GM21390 (cell line): Measurements from ENCODE around the gene GNG7.
"Not testable (repeated sequence)": the region's sequence is repeated elsewhere in the genome, so short reads cannot be mapped to it uniquely, and the experiment has no call there.

Experiments used
- ATAC-seq: cut with Tn5 transposase; IDR thresholded peaks from one replicate; pipeline ENCODE4 v1.9.1; 2021; ENCODE audit not compliant: unreplicated experiment

GNG7 gene

GRCh38 chr19:2519482-2519881 is 183.0 kb downstream of the GNG7 start:
- ATAC-seq: no peak

GRCh38 chr19:2518856-2519255 is 183.6 kb downstream of the GNG7 start:
- ATAC-seq: not testable (repeated sequence)

- no peak for ATAC-seq
Measured at GRCh38 chr19:2517881-2518601, 184.5 kb downstream of the GNG7 start.

GRCh38 chr19:2516727-2517126 is 185.8 kb downstream of the GNG7 start:
- no peak for ATAC-seq

- no peak for ATAC-seq
Measured at GRCh38 chr19:2514981-2515518, 187.4 kb downstream of the GNG7 start.

- ATAC-seq: no peak
Measured at GRCh38 chr19:2512523-2513431, 189.7 kb downstream of the GNG7 start.

GRCh38 chr19:2511991-2512390 is 190.5 kb downstream of the GNG7 start:
- ATAC-seq: no peak

GRCh38 chr19:2511570-2511969 is 190.9 kb downstream of the GNG7 start:
- no peak for ATAC-seq

- ATAC-seq: no peak
Measured at GRCh38 chr19:2509096-2509495, 193.4 kb downstream of the GNG7 start.

- ATAC-seq: no peak
Measured at GRCh38 chr19:2507109-2507508, 195.4 kb downstream of the GNG7 start.

GRCh38 chr19:2506656-2507055 is 195.8 kb downstream of the GNG7 start:
- not testable (repeated sequence) for ATAC-seq

GRCh38 chr19:2503521-2504109 is 198.9 kb downstream of the GNG7 start:
- ATAC-seq: no peak

GRCh38 chr19:2500841-2501261 is 201.6 kb downstream of the GNG7 start:
- no peak for ATAC-seq

GRCh38 chr19:2500156-2500555 is 202.3 kb downstream of the GNG7 start:
- no peak for ATAC-seq

- ATAC-seq: no peak
Measured at GRCh38 chr19:2497186-2497585, 205.3 kb downstream of the GNG7 start.

GRCh38 chr19:2495651-2496316 is 206.7 kb downstream of the GNG7 start:
- ATAC-seq: no peak

GRCh38 chr19:2495130-2495641 is 207.3 kb downstream of the GNG7 start:
- no peak for ATAC-seq

GRCh38 chr19:2494447-2495129 is 207.9 kb downstream of the GNG7 start:
- ATAC-seq: no peak

- ATAC-seq: no peak
Measured at GRCh38 chr19:2494084-2494446, 208.4 kb downstream of the GNG7 start.

- not testable (repeated sequence) for ATAC-seq
Measured at GRCh38 chr19:2493448-2493847, 209.0 kb downstream of the GNG7 start.
